ENCODE measurements around the gene BPNT1.

BPNT1 gene

GRCh38 chr1:220032911-220033310 is 56.7 kb downstream of the BPNT1 start:
- H3K4me3 ChIP-seq (ENCODE audit: low read depth in 1 of 2, low read length in 1 of 2) = no peak overlapping the region
- peaks cover 32% of the 10 kb centered on the region for H3K36me3 ChIP-seq
- no peaks in the 10 kb centered on the region for H3K27me3 ChIP-seq
- H3K27ac ChIP-seq = no peak overlapping the region
- no peaks in the 10 kb centered on the region for H3K9me3 ChIP-seq
- TF ChIP-seq CTCF (IDR thresholded peaks at IDR 0.05) = no peak
- no peaks in the 10 kb centered on the region for H3K4me1 ChIP-seq (ENCODE audit: control insufficient read depth in 1 of 2, insufficient read depth in 1 of 2, low read depth in 1 of 2, low read length in 1 of 2)

GRCh38 chr1:220031287-220031686 is 58.3 kb downstream of the BPNT1 start:
- no peak overlapping the region for H3K27ac ChIP-seq
- TF ChIP-seq CTCF (IDR thresholded peaks at IDR 0.05) = no peak
- H3K27me3 ChIP-seq = no peaks in the 10 kb centered on the region
- no peak overlapping the region for H3K4me3 ChIP-seq (ENCODE audit: low read depth in 1 of 2, low read length in 1 of 2)
- no peaks in the 10 kb centered on the region for H3K4me1 ChIP-seq (ENCODE audit: control insufficient read depth in 1 of 2, insufficient read depth in 1 of 2, low read depth in 1 of 2, low read length in 1 of 2)
- H3K36me3 ChIP-seq = peaks cover 32% of the 10 kb centered on the region
- no peaks in the 10 kb centered on the region for H3K9me3 ChIP-seq

- peaks cover 43% of the 10 kb centered on the region for H3K36me3 ChIP-seq
- no peaks in the 10 kb centered on the region for H3K4me1 ChIP-seq (ENCODE audit: control insufficient read depth in 1 of 2, insufficient read depth in 1 of 2, low read depth in 1 of 2, low read length in 1 of 2)
- H3K27me3 ChIP-seq = no peaks in the 10 kb centered on the region
- H3K4me3 ChIP-seq (ENCODE audit: low read depth in 1 of 2, low read length in 1 of 2) = no peak overlapping the region
- no peak for TF ChIP-seq CTCF (IDR thresholded peaks at IDR 0.05)
- H3K9me3 ChIP-seq = no peaks in the 10 kb centered on the region
- no peak overlapping the region for H3K27ac ChIP-seq
Measured at GRCh38 chr1:220028346-220028895, 61.2 kb downstream of the BPNT1 start.

GRCh38 chr1:220019071-220019470 is 70.5 kb downstream of the BPNT1 start:
- no peak overlapping the region for H3K27ac ChIP-seq
- H3K4me1 ChIP-seq (ENCODE audit: control insufficient read depth in 1 of 2, insufficient read depth in 1 of 2, low read depth in 1 of 2, low read length in 1 of 2) = no peaks in the 10 kb centered on the region
- H3K27me3 ChIP-seq = no peaks in the 10 kb centered on the region
- H3K4me3 ChIP-seq (ENCODE audit: low read depth in 1 of 2, low read length in 1 of 2) = no peak overlapping the region
- TF ChIP-seq CTCF (IDR thresholded peaks at IDR 0.05) = no peak
- H3K36me3 ChIP-seq = peaks cover 57% of the 10 kb centered on the region
- no peaks in the 10 kb centered on the region for H3K9me3 ChIP-seq

GRCh38 chr1:220013497-220013896 is 76.1 kb downstream of the BPNT1 start:
- no peaks in the 10 kb centered on the region for H3K9me3 ChIP-seq
- no peak overlapping the region for H3K4me3 ChIP-seq (ENCODE audit: low read depth in 1 of 2, low read length in 1 of 2)
- H3K4me1 ChIP-seq (ENCODE audit: control insufficient read depth in 1 of 2, insufficient read depth in 1 of 2, low read depth in 1 of 2, low read length in 1 of 2) = no peaks in the 10 kb centered on the region
- H3K27me3 ChIP-seq = no peaks in the 10 kb centered on the region
- H3K27ac ChIP-seq = no peak overlapping the region
- peaks cover 50% of the 10 kb centered on the region for H3K36me3 ChIP-seq
- TF ChIP-seq CTCF (IDR thresholded peaks at IDR 0.05) = no peak

- Histone ChIP-seq H3K9me3 (no peaks in the 10 kb centered on the region), H3K27ac (no peak overlapping the region), H3K36me3 (peaks cover 49% of the 10 kb centered on the region), H3K27me3 (no peaks in the 10 kb centered on the region), H3K4me3 (ENCODE audit: low read depth in 1 of 2, low read length in 1 of 2) (no peak overlapping the region), H3K4me1 (ENCODE audit: control insufficient read depth in 1 of 2, insufficient read depth in 1 of 2, low read depth in 1 of 2, low read length in 1 of 2) (no peaks in the 10 kb centered on the region)
- no peak for TF ChIP-seq CTCF (IDR thresholded peaks at IDR 0.05)
Measured at GRCh38 chr1:220012259-220012658, 77.3 kb downstream of the BPNT1 start.
